Measurements from ENCODE around the gene AURKB.
"Not testable (repeated sequence)": the region's sequence is repeated elsewhere in the genome, so short reads cannot be mapped to it uniquely, and the experiment has no call there.

Gene AURKB

DNA sequence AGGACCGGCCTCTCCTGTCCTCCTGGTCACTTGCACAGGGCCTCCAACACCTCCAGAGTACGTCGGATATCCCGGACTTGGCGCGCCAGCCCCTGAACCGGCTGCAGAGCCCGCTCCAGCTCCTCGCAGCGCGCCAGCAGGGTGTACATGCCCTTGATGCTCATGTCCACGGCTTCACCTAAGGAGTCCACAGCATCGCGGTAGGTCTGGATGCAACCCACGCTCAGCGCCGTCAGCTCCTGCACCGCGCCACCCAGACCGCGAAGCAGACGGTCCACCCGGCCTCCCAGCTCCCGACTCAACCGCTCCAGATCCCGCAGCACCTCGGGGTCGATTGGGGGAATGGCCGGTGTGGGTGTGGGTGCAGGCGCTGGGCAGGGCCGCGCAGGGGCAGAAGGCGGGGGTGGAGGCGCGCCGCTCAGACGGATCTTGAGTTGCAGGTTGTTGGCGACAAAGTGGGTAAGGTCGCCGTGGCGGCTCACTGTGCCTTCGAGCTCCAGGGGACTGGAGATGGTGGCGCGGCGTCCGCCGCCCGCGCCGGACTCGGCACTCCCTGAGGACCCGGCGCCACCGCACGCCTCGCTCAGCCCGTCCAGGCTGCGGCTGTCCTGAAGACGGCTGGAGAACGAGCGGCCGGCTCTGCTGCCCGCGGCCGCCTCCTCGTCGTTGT is 21.2 kb downstream of the AURKB start:
- in situ Hi-C loops (cut with HindIII; ENCODE audit: low sequenced_read_pairs), result no loop called here

DNA sequence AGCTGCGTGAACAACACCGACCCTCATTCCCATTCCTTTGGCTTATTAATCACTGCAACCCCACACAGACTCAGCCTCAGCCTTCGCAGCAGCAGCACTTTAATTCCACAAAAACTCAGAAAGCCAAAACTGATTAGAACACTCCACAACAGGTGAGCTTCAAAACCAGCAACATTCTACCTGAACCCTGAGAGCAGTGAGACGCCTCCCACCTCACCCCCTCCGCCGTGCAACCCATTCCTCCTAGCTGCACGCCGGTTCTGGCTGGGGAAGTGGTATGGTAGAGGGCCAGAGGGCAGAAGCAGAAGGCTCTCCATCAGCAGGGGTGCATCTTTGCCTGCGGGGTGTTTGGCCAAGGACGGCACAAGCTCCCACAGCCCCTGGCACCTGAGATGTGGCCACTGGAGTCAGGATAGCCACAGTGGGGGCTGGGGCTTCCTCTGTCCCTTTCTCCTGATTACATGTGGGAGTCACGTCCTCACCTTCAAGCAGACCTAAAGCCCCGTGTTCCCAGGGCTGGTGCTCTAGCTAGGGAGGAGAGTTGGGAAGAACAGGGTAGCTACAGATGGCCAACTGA is 22.0 kb downstream of the AURKB start:
- in situ Hi-C loops (cut with HindIII; ENCODE audit: low sequenced_read_pairs), result no loop called here

DNA sequence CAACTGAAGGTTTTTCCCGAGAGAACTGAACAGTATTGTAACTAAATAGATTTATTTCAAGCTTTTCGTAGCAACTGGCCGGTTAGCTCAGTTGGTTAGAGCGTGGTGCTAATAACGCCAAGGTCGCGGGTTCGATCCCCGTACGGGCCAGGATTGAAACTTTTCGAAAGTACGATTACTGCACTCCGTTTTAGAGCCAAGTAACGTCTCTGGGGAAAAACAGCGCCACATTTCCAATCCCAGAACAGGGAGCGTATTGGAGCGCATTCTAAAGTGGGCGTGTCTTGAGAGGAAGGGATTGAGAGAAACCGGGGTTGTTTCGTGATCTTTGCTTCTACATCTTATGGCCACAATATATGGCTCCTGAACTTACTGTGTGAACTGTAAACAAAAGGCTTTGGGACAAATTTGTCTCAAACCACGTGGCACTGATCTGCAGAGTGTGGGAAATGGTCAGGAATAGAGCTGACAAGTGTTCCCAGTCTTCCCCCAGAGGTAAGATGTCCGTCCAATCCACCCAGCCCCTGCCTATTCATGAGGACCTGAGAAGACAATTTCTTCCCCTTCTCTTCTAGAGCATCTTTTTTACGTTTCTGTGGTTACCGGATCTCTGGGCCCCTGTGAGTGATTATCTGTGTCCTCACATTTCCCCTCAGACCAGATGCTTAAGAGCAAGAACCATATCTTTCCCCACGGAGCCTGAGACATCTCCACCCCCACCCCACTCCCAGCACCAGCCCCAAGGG is 22.7 kb downstream of the AURKB start:
- in situ Hi-C loops (cut with HindIII; ENCODE audit: low sequenced_read_pairs), result no loop called here

DNA sequence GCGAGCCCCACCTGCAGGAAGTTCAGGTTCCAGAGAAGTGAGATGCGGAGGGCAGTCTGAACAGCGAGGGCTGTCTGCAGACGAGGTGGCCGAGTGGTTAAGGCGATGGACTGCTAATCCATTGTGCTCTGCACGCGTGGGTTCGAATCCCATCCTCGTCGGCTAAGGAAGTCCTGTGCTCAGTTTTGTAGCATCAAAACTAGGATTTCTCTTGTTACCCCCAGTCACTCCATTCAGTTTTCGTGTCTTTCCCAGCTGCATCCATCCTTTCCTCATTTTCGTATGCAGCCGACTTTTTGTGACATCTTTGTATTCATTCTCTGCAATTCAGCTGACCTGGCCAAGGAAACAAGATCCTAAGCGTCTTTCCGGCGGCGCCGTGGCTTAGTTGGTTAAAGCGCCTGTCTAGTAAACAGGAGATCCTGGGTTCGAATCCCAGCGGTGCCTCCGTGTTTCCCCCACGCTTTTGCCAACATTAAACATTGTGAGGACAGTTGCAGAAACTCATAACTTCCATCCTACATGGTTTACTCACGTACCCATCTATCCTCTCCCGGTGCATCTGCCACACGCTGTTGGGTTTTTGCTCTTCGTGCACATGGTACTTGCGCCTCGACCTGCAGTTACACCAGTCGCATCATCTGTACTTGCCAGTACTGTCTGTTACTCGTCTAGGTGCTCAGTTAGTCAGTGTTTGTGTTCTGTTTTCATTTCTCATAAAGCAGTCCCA is 23.4 kb downstream of the AURKB start:
- in situ Hi-C loops (cut with HindIII; ENCODE audit: low sequenced_read_pairs), result no loop called here

DNA sequence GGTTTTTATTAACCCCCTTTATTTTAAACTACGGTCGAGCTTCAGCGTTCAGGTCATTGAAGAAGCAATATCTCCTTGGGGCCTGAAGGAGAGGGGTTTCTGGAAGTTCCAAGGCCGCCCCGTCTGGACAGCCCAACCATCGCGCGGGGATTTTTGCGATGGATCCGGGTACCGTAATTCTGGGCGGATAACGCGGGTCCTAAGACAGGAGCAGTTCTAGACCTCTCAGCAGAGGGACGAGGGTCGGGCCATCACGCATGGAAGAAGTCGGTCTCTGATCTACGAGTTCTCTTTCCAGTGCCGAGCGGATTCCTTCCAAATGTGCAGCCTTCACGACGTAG is 24.0 kb downstream of the AURKB start:
- in situ Hi-C loops (cut with HindIII; ENCODE audit: low sequenced_read_pairs), result no loop called here

DNA sequence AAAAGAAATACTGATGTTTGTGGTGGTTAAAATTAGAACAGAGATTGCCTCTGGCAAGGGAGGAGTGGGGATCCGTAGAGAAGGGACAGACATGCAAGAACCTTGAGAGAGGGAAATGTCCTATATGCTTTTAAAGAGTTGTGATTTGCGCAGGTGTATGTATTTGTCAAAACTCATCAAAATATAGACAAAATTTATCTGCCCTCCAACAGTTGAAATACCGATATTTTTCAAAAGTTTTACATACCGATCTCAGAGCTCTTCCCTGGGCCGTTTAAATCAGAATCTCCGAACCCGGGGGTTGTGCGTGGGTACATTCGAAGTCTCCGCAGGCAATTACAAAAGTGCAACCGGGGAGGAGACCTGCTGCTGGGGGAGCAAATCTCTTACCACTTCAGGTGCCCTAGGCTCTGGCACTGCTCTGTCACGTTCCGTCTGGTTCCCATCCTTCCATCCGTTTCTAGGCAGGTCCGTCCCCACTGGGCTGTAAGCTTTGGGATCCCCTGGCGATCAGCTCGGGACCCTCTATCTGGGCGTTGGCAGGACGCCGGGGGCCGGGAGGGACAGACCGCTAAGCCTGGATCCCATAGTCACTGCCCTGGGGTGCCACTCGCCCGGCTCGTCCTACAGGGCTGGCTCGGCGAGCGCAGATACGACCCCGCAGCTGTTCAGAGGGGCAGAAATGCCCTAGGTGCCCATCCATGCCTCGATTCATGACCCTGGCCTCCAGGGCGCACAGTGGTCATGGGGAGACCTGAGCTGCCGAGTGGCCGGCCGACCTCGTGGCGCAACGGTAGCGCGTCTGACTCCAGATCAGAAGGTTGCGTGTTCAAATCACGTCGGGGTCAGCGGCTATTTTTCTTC is 24.6 kb downstream of the AURKB start:
- in situ Hi-C loops (cut with HindIII; ENCODE audit: low sequenced_read_pairs), result no loop called here

DNA sequence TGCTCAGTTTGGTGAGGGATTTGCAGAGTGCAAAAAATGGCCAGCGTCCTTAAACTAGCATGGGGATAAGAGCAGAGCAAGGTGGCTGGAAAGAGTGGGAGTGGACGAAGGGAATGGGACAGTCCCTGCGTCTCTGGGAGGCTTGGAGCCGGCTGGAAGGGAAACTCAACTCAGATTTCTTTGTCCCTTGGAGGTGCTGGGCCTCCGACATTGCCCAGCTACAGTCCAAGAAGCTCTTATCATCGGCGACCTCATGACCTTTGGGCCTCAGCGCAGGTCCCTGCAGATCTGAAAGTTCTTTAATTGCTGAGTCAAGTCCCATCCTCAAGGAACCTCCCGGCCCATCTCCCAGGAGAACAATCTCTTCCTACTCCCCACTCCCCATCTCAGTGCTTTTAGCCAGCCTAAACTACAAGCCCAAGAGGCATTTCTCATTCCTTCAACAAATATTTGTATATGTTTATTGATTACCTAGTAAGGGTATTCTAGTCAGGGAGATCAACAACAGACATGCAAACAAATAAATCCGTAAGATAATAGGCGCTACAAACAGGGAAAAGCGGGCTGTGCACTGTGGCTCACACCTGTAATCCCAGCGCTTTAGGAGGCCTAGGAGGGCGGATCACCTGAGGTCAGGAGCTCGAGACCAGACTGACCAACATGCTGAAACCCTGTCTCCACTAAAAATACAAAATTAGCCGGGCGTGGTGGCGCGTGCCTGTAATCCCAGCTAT is 33.2 kb downstream of the AURKB start:
- in situ Hi-C loops (cut with HindIII; ENCODE audit: low sequenced_read_pairs), result no loop called here

DNA sequence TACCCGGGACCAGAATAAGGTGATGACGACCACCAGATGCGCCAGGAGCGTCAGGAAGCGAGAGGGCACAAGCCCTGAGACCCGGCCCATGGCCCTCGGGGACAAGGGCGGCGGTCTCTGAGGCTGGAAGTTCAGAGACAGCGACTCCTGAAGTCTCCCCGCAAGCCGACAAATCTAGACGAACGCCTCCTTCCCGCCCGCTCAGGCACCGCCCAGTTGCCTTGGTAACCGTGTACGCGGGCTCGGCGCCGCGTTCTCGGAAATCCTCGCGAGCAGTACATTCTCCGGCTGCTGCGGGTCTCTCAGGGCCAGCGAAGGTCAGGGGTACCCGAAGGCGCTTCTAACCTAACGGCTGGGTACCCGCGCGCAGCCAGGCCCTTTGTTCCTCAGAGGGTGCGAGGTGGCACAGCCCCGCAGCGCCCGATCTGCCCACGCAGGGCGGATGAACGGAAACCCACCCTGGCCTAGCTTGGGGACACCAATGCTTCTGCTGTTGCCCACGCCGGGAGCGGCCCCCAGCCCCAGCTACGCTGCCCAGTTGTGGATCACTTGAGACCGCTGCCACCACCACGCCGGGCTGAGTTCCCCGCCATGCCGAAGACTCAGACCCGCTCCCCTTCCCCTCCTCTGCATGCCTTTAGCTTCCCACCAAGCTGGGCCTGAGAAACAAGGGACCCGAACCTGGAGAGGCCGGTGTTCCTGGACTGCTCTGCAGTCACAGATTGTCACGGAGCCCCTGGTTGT is 34.0 kb downstream of the AURKB start, which contains the start of gene TMEM107:
Gene TMEM107, minus strand, starts transcription at position 184 of the 744 bp plus-strand sequence. Its CDS starts 94 bp downstream, at position 90.
- in situ Hi-C loops (cut with HindIII; ENCODE audit: low sequenced_read_pairs), result no loop called here

DNA sequence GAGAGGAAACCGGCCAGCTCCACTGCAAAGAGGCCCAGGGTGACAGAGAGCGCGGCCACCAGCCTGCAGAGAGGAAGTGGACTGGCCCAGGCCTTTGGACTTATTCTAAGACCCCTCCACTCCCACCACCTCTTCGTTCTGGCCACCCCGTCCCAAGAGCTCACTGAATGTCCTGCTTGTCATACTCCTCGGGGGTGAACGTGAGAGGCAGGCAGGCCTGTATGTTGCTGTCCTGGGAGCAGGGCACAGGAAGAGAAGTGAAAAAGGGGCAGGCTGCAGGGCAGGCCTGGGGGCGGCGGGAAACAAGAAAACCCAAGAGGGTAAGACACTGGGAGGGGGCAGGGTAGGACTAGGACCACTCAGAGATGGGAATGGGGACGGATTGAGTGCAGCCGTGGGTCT is 34.6 kb downstream of the AURKB start:
- in situ Hi-C loops (cut with HindIII; ENCODE audit: low sequenced_read_pairs), result no loop called here

DNA sequence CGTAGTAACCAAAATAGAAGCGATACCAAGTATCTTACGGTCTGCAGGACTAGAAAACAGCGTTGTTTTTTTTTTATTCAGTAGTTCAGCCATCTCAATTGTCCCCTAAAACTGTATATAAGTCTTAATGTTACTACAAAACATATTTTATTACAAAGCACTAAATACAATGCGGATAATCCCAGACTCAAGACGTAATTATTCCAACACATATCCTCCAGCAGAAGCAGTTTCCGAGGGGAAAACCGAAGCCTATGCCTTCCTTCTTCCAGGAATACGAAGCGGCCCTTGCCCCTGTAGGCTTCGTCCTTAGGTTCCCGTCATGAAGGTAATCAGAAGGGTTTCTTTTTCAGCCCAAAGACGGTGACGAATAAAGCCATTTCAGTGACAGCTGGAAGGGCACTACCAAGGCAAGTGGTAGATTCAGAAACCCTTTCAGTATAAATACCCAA is 36.5 kb downstream of the AURKB start:
- in situ Hi-C loops (cut with HindIII; ENCODE audit: low sequenced_read_pairs), result no loop called here

DNA sequence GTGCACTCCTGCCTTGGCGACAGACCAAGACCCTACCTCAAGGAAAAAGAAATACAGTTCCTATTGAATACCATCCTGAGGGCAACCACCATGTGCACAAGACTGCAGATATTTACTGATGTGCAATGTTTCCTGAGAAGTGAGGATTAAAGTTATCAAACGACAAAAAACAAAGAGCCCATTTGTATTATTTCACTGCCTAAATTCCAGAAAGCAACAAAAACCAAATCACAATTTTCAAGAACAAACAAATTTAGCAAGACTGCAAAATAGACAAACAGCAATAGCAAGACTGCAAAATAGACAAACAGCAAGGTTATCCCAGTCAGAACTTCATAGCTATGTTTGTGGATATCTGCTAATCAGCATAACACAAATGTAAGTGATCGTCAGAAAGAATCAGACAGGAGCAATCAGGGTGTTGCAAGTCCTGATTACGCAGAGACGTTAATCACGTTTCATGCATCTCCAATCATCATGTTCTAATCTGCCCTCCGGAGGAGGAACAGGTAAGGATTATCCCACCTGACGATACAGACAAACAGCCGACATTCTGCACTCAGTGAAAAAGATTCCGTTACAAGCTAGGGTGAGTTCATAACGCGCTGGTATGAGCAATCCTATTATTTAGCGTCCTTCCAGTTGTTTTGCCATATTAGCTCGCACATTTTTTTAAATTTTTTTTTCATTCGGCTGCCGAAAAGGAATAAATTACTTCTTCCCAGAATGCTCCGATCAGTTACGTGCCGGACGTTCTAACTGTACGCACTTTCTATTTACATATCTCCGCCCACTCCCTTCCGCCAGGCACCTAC is 37.1 kb downstream of the AURKB start:
- in situ Hi-C loops (cut with HindIII; ENCODE audit: low sequenced_read_pairs), result no loop called here

DNA sequence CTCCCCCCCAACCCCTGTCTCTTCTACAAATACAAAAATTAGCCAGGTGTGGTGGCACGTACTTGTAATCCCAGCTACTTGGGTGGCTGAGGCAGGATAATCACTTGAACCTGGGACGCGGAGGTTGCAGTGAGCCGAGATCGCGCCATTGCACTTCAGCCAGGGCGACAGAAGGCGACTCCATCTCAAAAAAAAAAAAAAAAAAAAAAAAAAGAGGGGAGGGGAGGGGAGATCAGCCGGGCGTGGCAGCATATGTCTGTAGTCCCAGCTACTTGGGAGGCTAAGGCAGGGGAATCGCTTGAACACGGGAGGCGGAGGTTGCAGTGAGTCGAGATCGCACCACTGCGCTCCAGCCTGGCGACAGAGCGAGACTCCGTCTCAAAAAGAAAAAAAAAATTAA is 40.2 kb downstream of the AURKB start:
- in situ Hi-C loops (cut with HindIII; ENCODE audit: low sequenced_read_pairs), result not testable (repeated sequence)

DNA sequence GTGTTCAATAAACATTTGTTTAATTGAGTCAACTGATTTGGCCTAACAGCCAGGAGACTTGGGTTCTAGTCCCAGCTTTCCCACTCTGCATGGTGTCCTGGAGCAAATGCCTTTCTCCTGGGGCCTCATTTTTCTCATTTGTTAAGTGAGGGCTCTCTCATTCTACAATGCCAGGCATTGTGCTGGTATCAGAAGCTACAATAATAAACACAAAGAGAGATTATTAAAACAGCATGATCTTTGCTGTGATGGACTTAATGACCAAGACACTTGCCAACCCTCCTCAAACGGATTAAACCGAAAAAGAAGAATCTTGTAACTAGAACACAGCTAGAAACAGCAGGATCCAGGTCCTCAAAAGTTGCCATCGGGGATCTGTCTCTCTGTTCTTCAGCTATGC is 42.8 kb downstream of the AURKB start:
- in situ Hi-C loops (cut with HindIII; ENCODE audit: low sequenced_read_pairs), result no loop called here

DNA sequence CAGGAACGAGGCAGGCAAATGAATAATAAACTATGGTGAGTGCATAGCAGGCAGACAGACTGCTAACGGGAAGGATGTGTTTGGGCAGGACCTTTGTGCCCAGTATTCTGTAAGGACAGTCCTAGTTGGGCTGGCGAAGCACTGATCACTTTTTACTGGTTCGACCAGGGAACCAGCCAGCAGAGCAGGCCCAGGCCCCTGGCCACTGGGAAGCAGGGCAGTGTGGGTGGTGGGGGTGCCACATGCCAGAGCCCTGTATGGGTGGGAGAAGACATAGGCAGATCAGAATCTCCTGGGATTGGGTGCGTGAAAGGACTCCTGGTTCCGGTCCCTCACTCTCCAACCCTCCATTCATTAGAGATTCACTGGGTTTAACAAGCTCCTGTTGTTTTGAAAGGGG is 43.6 kb downstream of the AURKB start:
- in situ Hi-C loops (cut with HindIII; ENCODE audit: low sequenced_read_pairs), result no loop called here

DNA sequence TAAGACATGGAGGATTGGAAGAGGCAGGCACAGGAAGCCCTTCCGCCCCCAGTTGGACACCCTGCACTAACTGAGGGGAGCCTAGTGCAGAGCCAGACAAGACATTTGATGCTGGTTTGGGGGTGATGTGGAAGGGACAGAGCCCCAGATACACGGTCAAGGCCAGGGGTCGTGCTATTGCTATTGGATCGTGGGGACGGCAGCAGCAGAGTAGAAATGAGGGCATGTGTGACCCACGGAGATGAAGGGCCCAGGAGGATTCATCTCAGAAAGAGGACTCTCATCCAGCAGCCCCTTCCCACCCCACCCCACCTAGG is 45.6 kb downstream of the AURKB start:
- in situ Hi-C loops (cut with HindIII; ENCODE audit: low sequenced_read_pairs), result no loop called here

DNA sequence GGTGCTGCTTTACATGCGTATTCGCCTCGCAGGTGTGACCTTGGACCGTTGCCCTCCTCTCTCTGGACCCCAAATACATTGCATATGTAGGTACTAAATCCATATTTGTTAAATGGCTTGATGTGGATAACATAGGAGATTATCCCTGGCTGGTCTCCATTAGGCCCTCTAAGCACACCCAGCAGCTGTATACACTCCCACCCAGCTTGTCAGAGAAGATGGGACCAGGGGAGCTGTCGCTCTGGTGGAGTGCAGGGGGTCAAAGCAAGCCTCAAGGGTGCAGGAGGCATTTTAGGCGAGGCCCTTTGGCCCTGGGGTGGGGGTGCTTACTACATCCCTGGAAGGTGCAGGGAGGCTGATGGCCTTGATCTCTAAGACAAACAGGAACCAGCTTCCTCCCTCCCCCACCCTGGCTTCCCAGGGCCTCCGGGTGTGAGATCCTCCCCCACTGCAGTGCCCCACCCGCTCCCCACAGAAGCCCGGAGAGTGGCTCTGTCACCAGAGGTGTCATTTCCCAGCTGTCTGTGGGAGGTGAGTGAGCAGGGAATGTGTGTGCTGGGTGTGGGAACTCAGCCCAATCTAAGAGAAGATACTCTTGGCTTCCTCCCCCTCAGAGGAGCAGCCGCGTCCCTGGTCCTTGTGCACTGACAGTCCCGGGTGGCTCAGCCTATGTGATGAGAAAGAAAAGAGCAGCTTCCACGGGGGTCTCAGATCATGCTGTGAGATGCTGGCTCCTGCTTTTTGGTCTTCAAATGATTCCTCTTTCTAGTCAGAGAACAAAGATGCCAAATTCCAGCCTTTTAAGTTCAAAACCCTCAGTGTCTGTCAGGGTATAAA is 46.2 kb downstream of the AURKB start:
- in situ Hi-C loops (cut with HindIII; ENCODE audit: low sequenced_read_pairs), result no loop called here

Data from DLD1 (cell line).